ACC112 (cell line): ENCODE results near the gene CBFA2T2.
A peak's percentile ranks its signal among the peaks of the same experiment; 100 is the strongest.
"Not testable (repeated sequence)": the region's sequence is repeated elsewhere in the genome, so short reads cannot be mapped to it uniquely, and the experiment has no call there.

Experiments used
- H2AFZ ChIP-seq: fragments of 200-600 bp; sonication (generic); one replicate; pipeline ENCODE4 v1.6.0; 2017; ENCODE audit warnings: antibody characterized with exemption, low read length; ENCODE audit not compliant: unreplicated experiment
- H3K27ac ChIP-seq: fragments of 200-600 bp; sonication (generic); 2 replicates; pipeline ENCODE4 v1.5.1; 2014; ENCODE audit warnings: low read depth, mild to moderate bottlenecking, antibody characterized with exemption, low read length, moderate library complexity
- H3K27me3 ChIP-seq: fragments of 200-600 bp; sonication (generic); 2 replicates; pipeline ENCODE4 v1.6.1; 2014; ENCODE audit warnings: mild to moderate bottlenecking, antibody characterized with exemption, low read length, moderate library complexity, mixed read lengths; ENCODE audit not compliant: insufficient read depth
- H3K36me3 ChIP-seq: fragments of 200-600 bp; sonication (generic); 2 replicates; pipeline ENCODE4 v1.6.1; 2016; ENCODE audit warnings: mild to moderate bottlenecking, antibody characterized with exemption, low read length, moderate library complexity, mixed read lengths; ENCODE audit not compliant: insufficient read depth
- H3K4me1 ChIP-seq: fragments of 200-600 bp; sonication (generic); one replicate; pipeline ENCODE4 v1.6.1; 2016; ENCODE audit warnings: low read length, mixed read lengths; ENCODE audit not compliant: insufficient read depth, unreplicated experiment, control insufficient read depth
- H3K4me3 ChIP-seq: fragments of 200-600 bp; sonication (generic); 2 replicates; pipeline ENCODE4 v1.5.1; 2014; ENCODE audit warnings: mild to moderate bottlenecking, low read depth, low read length
- H3K79me2 ChIP-seq: fragments of 200-600 bp; sonication (generic); one replicate; pipeline ENCODE4 v1.6.0; 2016; ENCODE audit warnings: low read length; ENCODE audit not compliant: control insufficient read depth, unreplicated experiment, insufficient read depth

The CBFA2T2 gene

GRCh38 chr20:33511876-33512275 lies 22.0 kb downstream of the CBFA2T2 start:
- H3K79me2 ChIP-seq = peaks cover 10% of the 10 kb centered on the region
- not testable (repeated sequence) for H3K4me3 ChIP-seq, H3K36me3 ChIP-seq, H3K4me1 ChIP-seq, H3K27me3 ChIP-seq, H3K27ac ChIP-seq, H2AFZ ChIP-seq

DNA sequence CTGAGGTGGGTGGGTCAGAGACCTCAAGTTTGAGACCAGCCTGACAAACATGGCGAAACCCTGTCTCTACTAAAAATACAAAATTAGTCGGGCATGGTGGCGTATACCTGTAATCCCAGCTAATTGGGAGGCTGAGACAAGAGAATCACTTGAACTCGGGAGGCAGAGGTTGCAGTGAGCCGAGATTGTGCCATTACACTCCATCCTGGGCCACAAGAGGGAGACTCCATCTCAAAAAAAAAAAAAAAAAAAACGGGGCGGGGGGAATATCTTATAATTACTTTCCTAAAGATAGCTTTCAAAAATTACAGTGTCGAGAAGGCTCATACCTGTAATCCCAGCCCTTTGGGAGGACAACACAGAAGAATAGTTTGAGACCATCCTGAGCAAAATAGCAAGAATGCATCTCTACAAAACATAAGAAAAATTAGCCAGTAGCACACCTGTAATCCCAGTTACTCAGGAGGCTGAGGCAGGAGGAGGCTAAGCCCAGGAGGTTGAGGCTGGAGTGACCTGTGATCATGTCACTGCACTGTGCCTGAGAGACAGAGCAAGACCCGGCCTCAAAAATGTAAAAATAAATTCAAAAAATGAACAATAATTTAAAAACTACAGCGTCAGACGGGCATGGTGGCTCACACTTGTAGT lies 25.8 kb downstream of the CBFA2T2 start:
- H3K79me2 ChIP-seq = peaks cover 10% of the 10 kb centered on the region
- no peak overlapping the region for H2AFZ ChIP-seq
- no peak overlapping the region for H3K27ac ChIP-seq
- H3K27me3 ChIP-seq = no peaks in the 10 kb centered on the region
- no peak overlapping the region for H3K4me3 ChIP-seq
- peaks cover 14% of the 10 kb centered on the region for H3K4me1 ChIP-seq
- no peaks in the 10 kb centered on the region for H3K36me3 ChIP-seq

- peak overlapping the region; percentile 19; the same call in 1 of the 2 replicates for H3K27ac ChIP-seq
- no peaks in the 10 kb centered on the region for H3K36me3 ChIP-seq
- peaks cover 14% of the 10 kb centered on the region for H3K4me1 ChIP-seq
- H2AFZ ChIP-seq = no peak overlapping the region
- peaks cover 6% of the 10 kb centered on the region for H3K79me2 ChIP-seq
- no peak overlapping the region for H3K4me3 ChIP-seq
- H3K27me3 ChIP-seq = no peaks in the 10 kb centered on the region
Observed at GRCh38 chr20:33516882-33517281, 27.0 kb downstream of the CBFA2T2 start.

DNA sequence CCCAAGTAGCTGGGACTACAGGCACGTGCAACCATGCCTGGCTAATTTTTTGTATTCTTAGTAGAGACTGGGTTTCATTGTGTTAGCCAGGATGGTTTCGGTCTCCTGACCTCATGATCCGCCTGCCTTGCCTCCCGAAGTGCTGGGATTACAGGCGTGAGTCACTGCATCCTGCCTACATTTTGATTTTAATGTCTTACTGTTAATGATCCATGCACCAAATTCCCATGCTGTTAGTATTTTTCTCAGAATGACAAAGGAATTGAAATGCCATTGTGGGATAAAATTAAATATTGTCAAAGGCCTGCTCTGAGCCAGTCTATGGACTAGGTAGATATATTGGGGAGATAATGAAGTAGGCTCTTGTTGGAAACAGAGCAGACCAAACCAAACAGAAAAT lies 28.2 kb downstream of the CBFA2T2 start:
- H2AFZ ChIP-seq = no peak overlapping the region
- 0 out of 2 replicates have a peak overlapping the region, but pooled peaks have one; percentile 38 for H3K4me3 ChIP-seq
- no peaks in the 10 kb centered on the region for H3K36me3 ChIP-seq
- peaks cover 14% of the 10 kb centered on the region for H3K4me1 ChIP-seq
- no peaks in the 10 kb centered on the region for H3K27me3 ChIP-seq
- H3K27ac ChIP-seq = peak overlapping the region; percentile 55
- H3K79me2 ChIP-seq = peaks cover 2% of the 10 kb centered on the region

GRCh38 chr20:33521461-33521860 lies 31.6 kb downstream of the CBFA2T2 start:
- Histone ChIP-seq H2AFZ (no peak overlapping the region), H3K79me2 (no peaks in the 10 kb centered on the region), H3K27ac (no peak overlapping the region), H3K4me3 (no peak overlapping the region), H3K27me3 (no peaks in the 10 kb centered on the region), H3K36me3 (no peaks in the 10 kb centered on the region), H3K4me1 (peaks cover 14% of the 10 kb centered on the region)

DNA sequence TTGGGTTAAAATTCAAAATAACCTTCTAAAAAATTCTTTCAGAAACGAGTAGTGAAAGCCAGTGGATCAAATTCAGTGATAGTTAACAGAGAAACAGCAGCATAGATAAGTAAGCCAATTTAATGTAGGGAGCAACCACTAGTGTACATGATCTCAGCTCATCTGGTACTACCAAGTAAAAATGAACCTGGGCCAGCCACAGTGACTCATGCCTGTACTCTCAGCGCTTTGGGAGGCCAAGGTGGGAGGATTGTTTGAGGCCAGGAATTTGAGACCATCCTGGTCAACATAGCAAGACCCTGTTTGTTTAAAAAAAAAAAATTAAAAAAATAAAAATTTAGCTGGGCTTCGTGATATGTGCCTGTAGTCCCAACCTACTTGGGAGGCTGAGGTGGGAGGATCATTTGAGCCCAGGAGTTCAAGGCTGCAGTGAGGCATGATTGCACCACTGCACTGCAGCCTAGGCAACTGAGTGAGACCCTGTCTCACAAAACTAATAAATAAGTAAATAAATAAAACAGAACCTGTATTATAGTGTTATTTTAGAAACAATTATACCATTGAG lies 32.4 kb downstream of the CBFA2T2 start:
- H3K4me3 ChIP-seq = no peak overlapping the region
- H3K27me3 ChIP-seq = no peaks in the 10 kb centered on the region
- H3K4me1 ChIP-seq = peaks cover 6% of the 10 kb centered on the region
- no peak overlapping the region for H2AFZ ChIP-seq
- H3K27ac ChIP-seq = no peak overlapping the region
- no peaks in the 10 kb centered on the region for H3K36me3 ChIP-seq
- H3K79me2 ChIP-seq = no peaks in the 10 kb centered on the region

DNA sequence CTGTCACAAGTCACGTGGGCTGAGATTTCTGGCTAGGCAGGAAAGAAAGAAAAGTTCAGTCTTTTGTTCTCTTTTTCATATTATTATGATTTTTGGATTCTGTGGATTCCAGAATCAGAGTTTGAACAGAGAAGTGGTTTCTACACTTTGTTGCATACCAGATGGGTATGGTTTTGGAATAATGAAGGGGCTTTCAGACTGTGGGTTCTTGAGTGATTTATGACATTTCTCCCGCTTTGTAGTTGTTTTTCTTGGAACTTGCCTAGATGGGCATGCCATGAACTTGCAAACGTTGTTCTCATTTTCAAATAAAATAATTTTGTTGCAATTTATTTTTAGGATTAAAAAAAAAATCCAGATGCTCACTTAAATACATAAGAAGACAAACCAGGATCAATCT lies 34.4 kb downstream of the CBFA2T2 start:
- H3K4me1 ChIP-seq = no peaks in the 10 kb centered on the region
- no peaks in the 10 kb centered on the region for H3K27me3 ChIP-seq
- no peak overlapping the region for H2AFZ ChIP-seq
- no peak overlapping the region for H3K4me3 ChIP-seq
- no peaks in the 10 kb centered on the region for H3K79me2 ChIP-seq
- H3K36me3 ChIP-seq = no peaks in the 10 kb centered on the region
- H3K27ac ChIP-seq = no peak overlapping the region

DNA sequence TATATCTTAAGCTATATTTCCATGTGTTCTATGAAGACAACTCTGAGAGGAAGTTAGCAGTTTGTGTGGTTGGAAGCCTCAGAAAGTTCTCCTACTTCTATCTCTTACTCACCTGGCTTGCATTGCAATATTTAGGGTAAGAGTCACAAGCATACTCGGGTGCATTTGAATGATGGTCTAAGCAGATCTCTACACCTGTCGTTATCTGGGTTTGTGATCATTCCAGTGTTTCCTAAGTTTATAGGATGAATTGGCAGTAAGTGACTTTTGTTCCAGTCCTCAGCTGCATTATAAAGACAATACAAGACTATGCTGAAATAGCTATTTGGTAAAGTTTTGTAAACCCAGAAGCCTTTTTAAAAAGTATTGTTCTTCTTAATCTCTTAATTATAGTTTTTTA lies 36.9 kb downstream of the CBFA2T2 start:
- no peaks in the 10 kb centered on the region for H3K79me2 ChIP-seq
- H2AFZ ChIP-seq = no peak overlapping the region
- H3K4me3 ChIP-seq = no peak overlapping the region
- H3K36me3 ChIP-seq = no peaks in the 10 kb centered on the region
- no peak overlapping the region for H3K27ac ChIP-seq
- no peaks in the 10 kb centered on the region for H3K27me3 ChIP-seq
- peaks cover 8% of the 10 kb centered on the region for H3K4me1 ChIP-seq

DNA sequence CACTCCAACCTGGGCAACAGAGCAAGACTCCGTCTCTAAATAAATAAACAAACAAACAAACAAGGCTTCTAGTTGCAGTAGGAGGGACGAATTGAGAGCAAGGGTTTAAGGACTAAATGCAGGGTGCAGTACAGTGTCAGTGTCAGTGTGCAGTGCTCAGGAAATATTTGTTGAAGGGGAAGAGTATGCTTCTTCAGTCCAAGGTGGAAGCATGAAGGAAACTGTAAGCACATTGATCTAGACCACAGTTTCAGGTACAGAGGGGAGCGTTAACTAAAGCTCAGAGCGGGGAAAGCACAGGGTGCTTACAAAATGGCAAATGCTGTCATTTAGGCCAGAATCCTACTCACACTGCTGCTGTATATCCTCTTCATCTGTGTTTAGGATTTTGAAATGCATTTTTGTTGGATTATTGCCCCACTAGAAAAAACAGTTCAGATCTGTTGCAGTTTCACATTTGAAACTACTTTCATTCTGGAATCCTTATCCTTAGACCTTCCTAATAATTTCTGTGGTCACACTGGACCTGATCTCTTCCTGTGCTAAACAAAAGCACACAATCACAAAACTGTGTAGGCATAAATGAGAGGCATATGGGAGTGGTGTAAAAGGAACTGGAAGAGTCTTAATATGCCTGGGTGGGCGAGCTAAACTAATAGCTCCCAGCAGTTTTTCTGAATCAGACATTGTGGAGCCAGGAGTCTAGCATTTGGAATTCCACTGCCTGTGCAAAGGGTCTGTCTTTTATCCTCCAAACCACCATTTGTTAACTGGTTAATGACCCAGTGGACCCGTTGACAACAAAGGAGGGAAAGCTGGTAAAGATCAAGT lies 41.4 kb downstream of the CBFA2T2 start:
- no peak overlapping the region for H3K4me3 ChIP-seq
- H3K27ac ChIP-seq = no peak overlapping the region
- H3K27me3 ChIP-seq = no peaks in the 10 kb centered on the region
- peaks cover 15% of the 10 kb centered on the region for H3K4me1 ChIP-seq
- H3K79me2 ChIP-seq = no peaks in the 10 kb centered on the region
- no peak overlapping the region for H2AFZ ChIP-seq
- no peaks in the 10 kb centered on the region for H3K36me3 ChIP-seq

- Histone ChIP-seq H3K36me3 (no peaks in the 10 kb centered on the region), H3K27ac (no peak overlapping the region), H2AFZ (no peak overlapping the region), H3K4me1 (peaks cover 15% of the 10 kb centered on the region), H3K79me2 (no peaks in the 10 kb centered on the region), H3K4me3 (no peak overlapping the region), H3K27me3 (no peaks in the 10 kb centered on the region)
Observed at GRCh38 chr20:33531885-33532284, 42.0 kb downstream of the CBFA2T2 start.
